Measurements from ENCODE around the gene SKI.
"Not testable (repeated sequence)": the region's sequence is repeated elsewhere in the genome, so short reads cannot be mapped to it uniquely, and the experiment has no call there.

Gene SKI

GRCh38 chr1:2279817-2280216 is 51.7 kb downstream of the SKI start:
- DNase-seq, result no peak

GRCh38 chr1:2282556-2283270 is 54.6 kb downstream of the SKI start:
- DNase-seq, result no peak

GRCh38 chr1:2283371-2283990 is 55.4 kb downstream of the SKI start:
- no peak for DNase-seq

- DNase-seq, result no peak
Measured at GRCh38 chr1:2283991-2284895, 56.1 kb downstream of the SKI start.

- no peak for DNase-seq
Measured at GRCh38 chr1:2284932-2285331, 56.8 kb downstream of the SKI start.

GRCh38 chr1:2286923-2287322 is 58.8 kb downstream of the SKI start:
- DNase-seq, result no peak

GRCh38 chr1:2287649-2288048 is 59.5 kb downstream of the SKI start:
- no peak for DNase-seq

GRCh38 chr1:2288311-2288710 is 60.2 kb downstream of the SKI start:
- no peak for DNase-seq

- DNase-seq, result no peak
Measured at GRCh38 chr1:2288816-2289536, 60.9 kb downstream of the SKI start.

- DNase-seq, result no peak
Measured at GRCh38 chr1:2289607-2290006, 61.5 kb downstream of the SKI start.

- no peak for DNase-seq
Measured at GRCh38 chr1:2290171-2290578, 62.1 kb downstream of the SKI start.

GRCh38 chr1:2290595-2291510 is 62.7 kb downstream of the SKI start:
- DNase-seq, result no peak

GRCh38 chr1:2291577-2291976 is 63.5 kb downstream of the SKI start:
- no peak for DNase-seq

- DNase-seq, result no peak
Measured at GRCh38 chr1:2292725-2293450, 64.8 kb downstream of the SKI start.

- DNase-seq, result no peak
Measured at GRCh38 chr1:2294033-2294724, 66.1 kb downstream of the SKI start.

- no peak for DNase-seq
Measured at GRCh38 chr1:2294725-2295078, 66.6 kb downstream of the SKI start.

GRCh38 chr1:2295526-2295925 is 67.4 kb downstream of the SKI start:
- no peak for DNase-seq

GRCh38 chr1:2296211-2296610 is 68.1 kb downstream of the SKI start:
- DNase-seq, result not testable (repeated sequence)

GRCh38 chr1:2296614-2297013 is 68.5 kb downstream of the SKI start:
- DNase-seq, result no peak

- DNase-seq, result no peak
Measured at GRCh38 chr1:2297246-2298011, 69.3 kb downstream of the SKI start.

Data from NCI-H1436 (cell line).